GM12801 (cell line): Measurements from ENCODE around the gene EPHA6.

Experiments
- CTCF ChIP-seq: IDR thresholded peaks from one replicate; pipeline ENCODE4 v1.5.1; 2011; ENCODE audit warnings: control low read depth; ENCODE audit not compliant: insufficient read length; ENCODE audit errors: extremely low read depth

The EPHA6 gene

GRCh38 chr3:97043411-97043810, 229.0 kb downstream of the EPHA6 start:
- TF ChIP-seq CTCF, result no peak

GRCh38 chr3:97057365-97057764, 243.0 kb downstream of the EPHA6 start:
- TF ChIP-seq CTCF, result no peak

GRCh38 chr3:97059168-97059567, 244.8 kb downstream of the EPHA6 start:
- no peak for TF ChIP-seq CTCF

GRCh38 chr3:97066531-97066930, 252.1 kb downstream of the EPHA6 start:
- TF ChIP-seq CTCF, result no peak

- TF ChIP-seq CTCF, result no peak
Measured at GRCh38 chr3:97070302-97070701, 255.9 kb downstream of the EPHA6 start.

GRCh38 chr3:97074546-97074945, 260.2 kb downstream of the EPHA6 start:
- TF ChIP-seq CTCF, result no peak

- TF ChIP-seq CTCF, result no peak
Measured at GRCh38 chr3:97076673-97077072, 262.3 kb downstream of the EPHA6 start.

- no peak for TF ChIP-seq CTCF
Measured at GRCh38 chr3:97089621-97090020, 275.2 kb downstream of the EPHA6 start.
